SJSA1 (cell line): Measurements from ENCODE around the gene SH2D2A. TPM values are rescaled to one million over a fixed set of nuclear protein-coding genes. Genes with fewer than 3 reads are reported as not detected.
"Not testable (repeated sequence)": the region's sequence is repeated elsewhere in the genome, so short reads cannot be mapped to it uniquely, and the experiment has no call there.

ENCODE experiments used
- DNase-seq, 2 experiments: peaks; one replicate each; pipeline ENCODE4 v3.0.0-alpha.2; 2015 to 2020; ENCODE audit warnings: low spot score in 2 of 2, low read depth in 1 of 2
- H3K27ac ChIP-seq: fragments of 250-450 bp; sonication (Bioruptor Pico); 2 replicates; pipeline ENCODE4 v1.5.1; 2020; ENCODE audit warnings: mild to moderate bottlenecking, moderate library complexity
- H3K27me3 ChIP-seq: fragments of 250-450 bp; sonication (Bioruptor Pico); replicated peaks from 2 replicates; pipeline ENCODE4 v1.5.1; 2020; ENCODE audit warnings: mild to moderate bottlenecking, moderate library complexity
- H3K36me3 ChIP-seq: fragments of 250-450 bp; sonication (Bioruptor Pico); 2 replicates; pipeline ENCODE4 v1.5.1; 2020; ENCODE audit warnings: mild to moderate bottlenecking
- H3K4me1 ChIP-seq: fragments of 250-450 bp; sonication (Bioruptor Pico); replicated peaks from 2 replicates; pipeline ENCODE4 v1.6.1; 2021; ENCODE audit warnings: mild to moderate bottlenecking
- H3K4me3 ChIP-seq: fragments of 250-450 bp; sonication (Bioruptor Pico); 2 replicates; pipeline ENCODE4 v1.5.1; 2020; ENCODE audit warnings: mild to moderate bottlenecking
- H3K9me3 ChIP-seq: fragments of 250-450 bp; sonication (Bioruptor Pico); replicated peaks from 2 replicates; pipeline ENCODE4 v1.5.1; 2020; ENCODE audit warnings: mild to moderate bottlenecking
- total RNA-seq: library from RNA; depleted of rRNA; stranded (reverse); fragments of >200 nt; shearing (Covaris generic); gene quantifications from 2 replicates; pipeline ENCODE4 v1.2.3, GENCODE V29; 2014

SH2D2A gene
- total RNA-seq, 1 experiment from 2014 or later = not detected

GRCh38 chr1:156772728-156773497, 43.7 kb downstream of the SH2D2A start:
- Histone ChIP-seq H3K27ac (no peak overlapping the region), H3K4me1 (peaks cover 10% of the 10 kb centered on the region), H3K4me3 (no peak overlapping the region), H3K27me3 (no peaks in the 10 kb centered on the region), H3K9me3 (no peaks in the 10 kb centered on the region), H3K36me3 (peaks cover 46% of the 10 kb centered on the region)
- DNase-seq = no peak

- Histone ChIP-seq H3K27me3 (no peaks in the 10 kb centered on the region), H3K4me1 (peaks cover 10% of the 10 kb centered on the region), H3K4me3 (no peak overlapping the region), H3K9me3 (no peaks in the 10 kb centered on the region), H3K27ac (no peak overlapping the region), H3K36me3 (peaks cover 46% of the 10 kb centered on the region)
- no peak for DNase-seq
Measured at GRCh38 chr1:156772222-156772621, 44.4 kb downstream of the SH2D2A start.

DNA sequence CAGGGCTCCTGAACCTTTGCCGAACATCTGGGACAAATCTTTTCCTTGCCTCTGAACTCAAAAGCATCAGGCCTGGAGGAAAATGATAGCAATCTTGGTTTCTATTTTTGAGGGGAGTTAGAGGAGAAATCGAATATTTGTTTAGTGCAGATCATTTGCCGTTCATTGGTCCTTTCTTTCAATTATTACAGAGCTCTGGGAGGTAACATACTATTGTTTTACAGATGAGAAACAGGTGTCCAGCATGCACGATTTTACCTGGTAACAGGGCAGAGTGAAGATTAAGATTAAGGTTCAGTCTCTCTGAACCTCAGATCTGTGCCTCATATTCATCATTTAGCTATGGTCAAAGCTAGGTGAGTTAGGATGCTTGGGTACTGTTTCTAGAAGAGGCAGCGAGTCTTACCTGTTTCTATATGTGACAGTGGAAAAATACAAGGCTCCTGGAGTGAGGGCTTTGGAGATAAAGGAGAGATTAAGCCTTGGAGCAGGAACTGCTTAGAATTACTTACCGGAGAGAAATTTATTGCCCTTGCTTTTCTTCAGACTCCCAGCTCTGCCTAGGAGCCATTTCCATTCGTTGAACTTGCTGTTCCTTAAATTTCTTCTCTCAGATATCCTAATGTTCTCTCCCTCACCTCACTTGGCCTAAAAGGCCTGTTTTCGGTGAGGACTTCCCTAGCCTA, 47.9 kb downstream of the SH2D2A start:
- no peak for DNase-seq
- H3K4me3 ChIP-seq = peak overlapping the region; percentile 62
- H3K9me3 ChIP-seq = no peaks in the 10 kb centered on the region
- H3K27ac ChIP-seq = no peak overlapping the region
- peaks cover 42% of the 10 kb centered on the region for H3K36me3 ChIP-seq
- no peaks in the 10 kb centered on the region for H3K27me3 ChIP-seq
- peaks cover 20% of the 10 kb centered on the region for H3K4me1 ChIP-seq

DNA sequence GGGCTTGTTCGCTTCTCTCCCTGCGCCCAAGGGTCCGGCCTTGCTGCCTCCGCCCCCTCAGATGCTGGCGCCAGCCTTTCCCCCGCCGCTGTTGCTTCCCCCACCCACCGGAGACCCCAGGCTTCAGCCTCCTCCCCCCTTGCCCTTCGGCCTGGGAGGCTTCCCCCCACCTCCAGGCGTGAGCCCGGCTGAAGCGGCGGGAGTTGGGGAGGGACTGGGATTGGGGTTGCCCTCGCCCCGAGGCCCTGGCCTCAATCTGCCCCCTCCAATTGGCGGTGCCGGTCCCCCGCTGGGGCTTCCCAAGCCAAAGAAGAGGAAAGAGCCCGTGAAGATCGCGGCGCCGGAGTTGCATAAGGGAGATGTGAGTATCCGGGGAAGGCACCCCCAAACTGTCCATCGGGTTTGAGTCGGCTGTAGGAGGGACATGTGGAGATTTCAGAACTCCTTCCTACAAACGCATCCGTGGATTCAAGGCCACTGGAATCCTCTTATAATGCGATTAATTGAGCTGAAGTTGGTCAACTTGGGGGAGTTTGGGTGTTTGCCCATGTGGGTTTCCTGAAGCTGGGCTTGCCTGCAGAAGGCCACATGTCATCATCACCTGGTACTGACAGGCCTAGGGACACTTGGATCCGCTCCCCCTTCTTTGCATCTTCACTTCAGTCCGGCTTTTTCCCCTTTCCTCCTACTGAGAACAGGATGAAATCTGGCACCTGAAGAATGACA, 48.6 kb downstream of the SH2D2A start:
- Histone ChIP-seq H3K9me3 (no peaks in the 10 kb centered on the region), H3K4me3 (peak overlapping the region; percentile 62), H3K36me3 (peaks cover 35% of the 10 kb centered on the region), H3K4me1 (peaks cover 20% of the 10 kb centered on the region), H3K27ac (peak overlapping the region; percentile 49), H3K27me3 (no peaks in the 10 kb centered on the region)
- DNase-seq = peak; percentile 33 to 50

DNA sequence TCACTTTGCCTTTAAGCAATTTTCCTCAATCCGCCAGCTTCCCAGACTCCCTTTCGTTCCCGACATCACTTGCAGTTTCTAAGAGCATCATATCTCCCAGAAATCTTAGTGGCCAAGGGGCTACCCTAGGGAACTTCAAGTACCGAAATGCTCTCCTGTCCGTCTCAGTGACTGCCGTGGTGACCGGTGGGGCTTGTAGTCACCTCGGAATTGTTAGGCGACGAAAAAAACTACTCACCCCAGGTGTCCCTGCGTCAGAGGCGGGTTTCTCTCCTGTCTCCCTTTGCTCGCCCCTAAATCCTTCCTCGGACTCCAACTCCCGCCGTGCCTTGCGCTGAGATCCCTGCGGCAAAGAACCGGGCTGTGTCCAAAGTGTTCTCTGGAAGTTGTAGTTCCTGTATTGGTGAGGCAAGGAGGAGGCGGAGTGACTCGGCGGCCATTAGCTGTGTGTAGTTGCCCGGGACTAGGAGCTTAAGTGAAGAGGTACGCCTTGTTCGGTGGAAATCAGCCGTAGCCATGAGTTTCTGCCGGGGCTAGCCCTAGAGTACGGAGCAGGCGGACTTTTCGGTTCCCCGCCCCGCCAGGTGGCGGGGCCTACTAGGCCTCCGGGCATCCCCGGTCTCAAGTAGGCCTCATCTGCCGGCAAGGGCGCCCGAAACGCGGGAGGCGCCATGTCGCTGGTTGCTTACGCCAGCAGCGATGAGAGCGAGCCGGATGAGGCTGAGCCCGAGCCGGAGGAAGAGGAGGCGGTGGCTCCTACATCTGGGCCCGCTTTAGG, 49.4 kb downstream of the SH2D2A start, which contains the start of gene PRCC:
TSS of gene PRCC (plus strand) at position 435 of the 778 bp plus-strand sequence. CDS start at position 672, 237 bp downstream.
- H3K27me3 ChIP-seq = no peaks in the 10 kb centered on the region
- peak; percentile 99 for DNase-seq
- peaks cover 20% of the 10 kb centered on the region for H3K4me1 ChIP-seq
- H3K9me3 ChIP-seq = no peaks in the 10 kb centered on the region
- H3K36me3 ChIP-seq = peaks cover 28% of the 10 kb centered on the region
- H3K4me3 ChIP-seq = peak within 1 kb of the TSS; percentile 62
- peak within 1 kb of the TSS; percentile 49 for H3K27ac ChIP-seq

DNA sequence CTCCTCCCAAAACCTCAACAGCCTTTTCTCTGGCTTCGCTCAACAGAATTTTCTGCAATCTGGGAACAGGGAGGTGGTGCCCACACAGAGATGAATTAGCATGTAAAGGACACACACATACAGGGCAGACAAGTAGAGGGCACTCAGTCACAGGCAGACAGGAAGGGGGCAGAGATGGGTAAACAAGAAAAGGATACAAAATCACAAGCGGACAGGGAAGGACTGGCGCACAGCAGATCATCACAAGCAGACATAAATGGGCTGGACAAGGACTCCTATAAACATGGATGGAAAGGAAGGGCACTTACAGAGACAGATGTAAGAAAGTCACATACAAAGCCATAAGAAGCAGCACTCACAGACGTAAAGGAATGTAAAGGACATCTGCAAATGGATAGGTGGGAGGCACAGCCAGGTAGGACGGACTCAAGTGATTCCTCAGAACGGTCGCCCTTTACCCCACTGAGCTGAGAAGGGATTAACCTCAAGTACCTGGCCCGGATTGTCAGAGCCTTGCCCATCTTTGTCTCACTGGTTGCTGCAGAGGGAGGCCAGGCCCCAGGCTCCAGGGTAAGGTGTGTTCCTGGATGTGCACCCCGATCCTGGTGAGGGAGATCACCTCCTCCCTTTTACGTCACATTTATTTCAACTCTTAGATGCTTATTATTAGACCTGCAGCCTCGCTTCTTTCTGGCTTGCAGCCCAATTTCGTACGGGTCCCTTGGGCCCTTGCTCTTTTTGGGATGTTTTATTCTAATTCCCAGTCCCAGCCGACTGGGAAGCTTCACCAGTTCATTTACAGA, 50.1 kb downstream of the SH2D2A start:
- Histone ChIP-seq H3K27ac (peak overlapping the region; percentile 31), H3K9me3 (no peaks in the 10 kb centered on the region), H3K4me3 (peak overlapping the region; percentile 62), H3K36me3 (peaks cover 24% of the 10 kb centered on the region), H3K27me3 (no peaks in the 10 kb centered on the region), H3K4me1 (peaks cover 20% of the 10 kb centered on the region)
- DNase-seq = peak in 1 of 2 experiments; percentile 34

- Histone ChIP-seq H3K4me3 (no peak overlapping the region; the same call in 1 of the 2 replicates), H3K27me3 (no peaks in the 10 kb centered on the region), H3K27ac (no peak overlapping the region), H3K36me3 (peaks cover 16% of the 10 kb centered on the region), H3K9me3 (no peaks in the 10 kb centered on the region), H3K4me1 (peaks cover 20% of the 10 kb centered on the region)
- no peak for DNase-seq
Measured at GRCh38 chr1:156765666-156766065, 51.0 kb downstream of the SH2D2A start.

GRCh38 chr1:156765136-156765535, 51.5 kb downstream of the SH2D2A start:
- H3K9me3 ChIP-seq, DNase-seq, H3K4me3 ChIP-seq, H3K27ac ChIP-seq, H3K27me3 ChIP-seq: not testable (repeated sequence)
- peaks cover 11% of the 10 kb centered on the region for H3K36me3 ChIP-seq
- peaks cover 20% of the 10 kb centered on the region for H3K4me1 ChIP-seq

DNA sequence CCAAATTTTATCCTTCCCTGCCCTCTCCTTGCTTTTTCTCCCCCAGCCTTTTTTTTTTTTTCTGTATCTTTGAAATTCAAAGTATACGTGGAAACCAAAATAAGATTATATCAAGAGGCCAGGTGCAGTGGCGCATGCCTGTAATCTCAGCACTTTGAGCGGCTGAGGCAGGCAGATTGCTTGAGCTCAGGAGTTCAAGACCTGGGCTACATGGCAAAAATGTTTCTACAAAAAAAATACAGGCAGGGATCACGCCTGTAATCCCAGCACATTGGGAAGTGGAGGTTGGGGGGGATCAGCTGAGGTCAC, 55.9 kb downstream of the SH2D2A start:
- no peak overlapping the region for H3K27ac ChIP-seq
- no peaks in the 10 kb centered on the region for H3K9me3 ChIP-seq
- no peak overlapping the region for H3K4me3 ChIP-seq
- DNase-seq = no peak
- no peaks in the 10 kb centered on the region for H3K27me3 ChIP-seq
- H3K36me3 ChIP-seq = no peaks in the 10 kb centered on the region
- H3K4me1 ChIP-seq = peaks cover 2% of the 10 kb centered on the region

DNA sequence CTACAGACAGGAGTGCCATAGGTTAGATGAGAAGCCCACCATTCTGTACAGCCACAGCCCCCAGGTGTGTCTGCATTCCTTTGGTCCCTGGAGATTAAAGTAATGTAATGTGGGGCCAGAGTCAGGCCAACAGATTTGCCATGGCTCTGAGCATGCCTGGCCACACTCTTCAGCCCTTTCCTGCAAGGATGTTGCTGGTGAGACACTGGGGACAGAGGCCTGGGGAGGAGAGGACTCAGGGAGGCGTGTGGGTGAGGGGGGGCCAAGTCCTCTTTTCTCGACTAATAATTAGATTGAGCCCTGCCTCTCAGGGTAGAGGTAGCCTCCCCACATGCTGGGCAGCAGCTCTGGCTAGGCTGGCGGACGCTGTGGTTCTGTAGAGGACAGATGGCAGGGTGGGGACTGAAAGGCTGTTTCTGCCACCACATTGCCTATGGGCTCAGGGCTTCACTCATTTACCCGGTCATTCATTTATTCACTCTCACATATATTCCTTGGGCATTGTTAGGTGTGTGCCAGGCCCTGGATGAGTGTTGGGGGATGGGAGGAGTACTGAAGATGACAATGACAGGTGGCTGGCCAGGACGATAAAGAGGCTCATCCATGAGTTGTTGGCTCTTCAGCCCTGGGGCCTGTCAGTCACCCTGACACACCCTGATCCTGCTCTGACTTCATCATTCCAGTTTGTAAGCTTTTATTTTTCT, 56.4 kb downstream of the SH2D2A start:
- Histone ChIP-seq H3K27me3 (no peaks in the 10 kb centered on the region), H3K27ac (no peak overlapping the region), H3K4me3 (no peak overlapping the region), H3K4me1 (no peaks in the 10 kb centered on the region), H3K9me3 (no peaks in the 10 kb centered on the region), H3K36me3 (no peaks in the 10 kb centered on the region)
- DNase-seq = no peak

DNA sequence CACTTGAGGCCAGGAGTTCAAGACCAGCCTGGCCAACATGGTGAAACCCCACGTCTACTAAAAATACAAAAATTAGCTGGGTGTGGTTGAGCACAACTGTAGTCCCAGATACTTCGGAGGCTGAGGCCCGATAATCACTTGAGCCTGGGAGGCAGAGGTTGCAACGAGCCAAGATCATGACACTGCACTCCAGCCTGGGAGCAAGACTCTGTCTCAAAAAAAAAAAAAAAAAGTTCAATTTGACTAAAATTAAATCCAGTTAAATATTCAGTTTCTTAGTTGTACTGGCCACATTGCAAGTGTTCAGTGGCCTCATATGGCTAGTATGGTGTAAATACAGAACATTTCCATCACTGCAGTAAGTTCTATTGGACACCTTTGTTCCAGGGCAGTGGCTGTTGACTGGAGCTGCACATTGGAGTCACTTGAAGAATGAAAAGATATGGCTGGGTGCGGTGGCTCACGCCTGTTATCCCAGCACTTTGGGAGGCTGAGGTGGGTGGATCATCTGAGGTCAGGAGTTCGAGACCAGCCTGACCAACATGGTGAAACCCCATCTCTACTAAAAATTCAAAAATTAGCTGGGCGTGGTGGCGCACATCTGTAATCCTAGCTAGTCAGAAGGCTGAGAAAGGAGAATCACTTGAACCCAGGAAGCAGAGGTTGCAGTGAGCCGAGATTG, 58.9 kb downstream of the SH2D2A start:
- H3K36me3 ChIP-seq, H3K27me3 ChIP-seq, H3K4me1 ChIP-seq, H3K9me3 ChIP-seq, H3K4me3 ChIP-seq, DNase-seq, H3K27ac ChIP-seq: not testable (repeated sequence)

DNA sequence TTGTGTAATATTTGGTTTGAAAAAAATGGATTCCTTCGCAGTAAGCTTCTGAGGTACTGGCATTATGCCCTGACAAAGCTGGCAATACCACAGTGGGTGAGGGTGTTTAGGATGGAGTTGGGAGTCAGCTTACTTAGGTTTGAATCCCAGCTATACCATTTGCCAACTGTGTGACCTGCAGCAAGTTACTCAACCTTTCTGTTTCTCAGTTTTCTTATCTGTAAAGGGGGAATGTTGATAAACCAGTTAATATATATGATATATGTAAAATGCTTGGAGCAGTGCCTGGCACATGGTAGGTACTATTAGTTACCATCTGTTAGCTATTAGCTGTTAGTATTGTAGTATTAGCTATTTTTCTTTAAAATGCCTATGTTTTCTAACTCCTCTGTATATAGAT, 60.3 kb downstream of the SH2D2A start:
- no peak overlapping the region for H3K4me3 ChIP-seq
- no peak overlapping the region for H3K27ac ChIP-seq
- peaks cover 4% of the 10 kb centered on the region for H3K36me3 ChIP-seq
- DNase-seq = no peak
- peaks cover 3% of the 10 kb centered on the region; the same call in 1 of the 2 replicates for H3K4me1 ChIP-seq
- no peaks in the 10 kb centered on the region for H3K27me3 ChIP-seq
- no peaks in the 10 kb centered on the region for H3K9me3 ChIP-seq
